Activated CD4-positive, alpha-beta T cell treated with anti-CD3 and anti-CD28 coated beads, Interleukin-2, amount 50 U/mL, for 4 hours (primary cell): ENCODE results near the gene MC1R.
"Not testable (repeated sequence)": the region's sequence is repeated elsewhere in the genome, so short reads cannot be mapped to it uniquely, and the experiment has no call there.

Experiments used
- DNase-seq, 2 experiments: peaks; one replicate each; pipeline ENCODE4 v3.0.0-alpha.2; 2020

Gene MC1R

DNA sequence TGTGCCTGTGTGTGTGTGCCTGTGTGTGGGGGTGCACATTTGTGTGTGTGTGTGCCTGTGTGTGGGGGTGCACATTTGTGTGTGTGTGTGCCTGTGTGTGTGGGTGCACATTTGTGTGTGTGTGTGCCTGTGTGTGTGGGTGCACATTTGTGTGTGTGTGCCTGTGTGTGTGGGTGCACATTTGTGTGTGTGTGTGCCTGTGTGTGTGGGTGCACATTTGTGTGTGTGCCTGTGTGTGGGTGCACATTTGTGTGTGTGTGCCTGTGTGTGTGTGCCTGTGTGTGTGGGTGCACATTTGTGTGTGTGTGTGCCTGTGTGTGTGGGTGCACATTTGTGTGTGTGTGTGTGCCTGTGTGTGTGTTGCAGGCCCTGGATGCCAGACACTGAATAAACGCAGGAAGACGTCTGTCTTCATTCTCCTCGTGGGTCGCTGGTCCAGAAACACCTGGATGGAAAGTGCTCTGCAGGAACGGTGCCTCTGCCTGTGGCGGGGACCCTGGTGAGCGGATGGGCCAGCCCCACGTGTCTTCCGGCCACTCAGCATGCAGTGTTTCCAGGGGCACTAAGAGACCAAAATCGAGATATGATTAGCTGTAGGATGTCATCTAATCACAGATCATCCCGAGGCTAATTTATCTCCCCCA, 3.9 kb upstream of the MC1R start:
- not testable (repeated sequence) for DNase-seq

- no peak for DNase-seq
These were observed 3.1 kb upstream of the MC1R start for GRCh38 chr16:89915303-89916232.

DNA sequence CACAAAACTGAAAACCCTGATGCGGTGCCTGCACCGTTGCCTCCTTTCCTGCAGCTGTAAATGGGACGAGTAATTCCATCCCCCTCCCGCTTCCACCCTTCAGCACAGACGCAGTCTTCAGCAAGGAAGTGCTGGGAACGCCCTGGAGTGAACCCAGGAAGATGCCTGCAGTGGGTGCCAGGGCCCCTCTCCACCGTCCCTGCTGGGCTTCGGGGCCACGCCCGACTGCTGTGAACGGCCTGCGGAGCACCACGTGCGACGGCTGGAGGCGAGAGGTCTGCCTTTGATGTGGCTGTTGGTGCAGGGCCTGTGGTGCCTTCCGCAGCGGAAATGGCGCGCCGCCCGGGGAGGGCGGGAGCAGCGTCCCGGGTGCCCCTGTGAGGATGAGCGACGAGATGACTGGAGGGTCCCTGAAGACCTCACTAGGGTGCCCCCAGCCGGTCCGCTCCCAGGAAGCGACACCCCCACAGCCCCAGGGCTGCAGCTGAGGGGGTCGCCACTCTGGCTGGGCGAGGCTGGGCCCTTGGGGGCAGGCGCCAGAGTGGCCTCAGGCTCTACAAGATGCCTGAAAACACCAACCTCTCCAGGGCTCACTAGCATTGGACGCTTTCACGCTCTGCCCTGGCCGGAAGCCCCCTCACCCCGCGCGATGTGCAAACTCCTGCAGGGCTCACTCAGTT, 749 bp upstream of the MC1R start:
- peak; percentile 37 to 42 for DNase-seq

GRCh38 chr16:89919535-89920406, 1.1 kb downstream of the MC1R start:
- no peak for DNase-seq

DNA sequence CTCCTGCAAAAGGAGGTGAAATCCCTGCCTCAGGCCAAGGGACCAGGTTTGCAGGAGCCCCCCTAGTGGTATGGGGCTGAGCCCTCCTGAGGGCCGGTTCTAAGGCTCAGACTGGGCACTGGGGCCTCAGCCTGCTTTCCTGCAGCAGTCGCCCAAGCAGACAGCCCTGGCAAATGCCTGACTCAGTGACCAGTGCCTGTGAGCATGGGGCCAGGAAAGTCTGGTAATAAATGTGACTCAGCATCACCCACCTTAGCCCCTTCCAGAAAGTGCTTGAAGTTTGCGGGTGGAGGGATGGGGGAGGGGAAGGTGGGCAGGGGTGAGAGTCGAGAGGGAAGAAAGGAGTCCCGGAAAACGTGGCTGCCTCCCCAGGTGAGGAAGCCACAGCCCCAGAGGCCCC, 2.1 kb downstream of the MC1R start:
- no peak for DNase-seq

GRCh38 chr16:89921131-89921701, 2.6 kb downstream of the MC1R start:
- DNase-seq = no peak

- no peak for DNase-seq
These were observed 3.2 kb downstream of the MC1R start for GRCh38 chr16:89921702-89922476.

- DNase-seq = no peak
These were observed 3.8 kb downstream of the MC1R start for GRCh38 chr16:89922477-89922883.

DNA sequence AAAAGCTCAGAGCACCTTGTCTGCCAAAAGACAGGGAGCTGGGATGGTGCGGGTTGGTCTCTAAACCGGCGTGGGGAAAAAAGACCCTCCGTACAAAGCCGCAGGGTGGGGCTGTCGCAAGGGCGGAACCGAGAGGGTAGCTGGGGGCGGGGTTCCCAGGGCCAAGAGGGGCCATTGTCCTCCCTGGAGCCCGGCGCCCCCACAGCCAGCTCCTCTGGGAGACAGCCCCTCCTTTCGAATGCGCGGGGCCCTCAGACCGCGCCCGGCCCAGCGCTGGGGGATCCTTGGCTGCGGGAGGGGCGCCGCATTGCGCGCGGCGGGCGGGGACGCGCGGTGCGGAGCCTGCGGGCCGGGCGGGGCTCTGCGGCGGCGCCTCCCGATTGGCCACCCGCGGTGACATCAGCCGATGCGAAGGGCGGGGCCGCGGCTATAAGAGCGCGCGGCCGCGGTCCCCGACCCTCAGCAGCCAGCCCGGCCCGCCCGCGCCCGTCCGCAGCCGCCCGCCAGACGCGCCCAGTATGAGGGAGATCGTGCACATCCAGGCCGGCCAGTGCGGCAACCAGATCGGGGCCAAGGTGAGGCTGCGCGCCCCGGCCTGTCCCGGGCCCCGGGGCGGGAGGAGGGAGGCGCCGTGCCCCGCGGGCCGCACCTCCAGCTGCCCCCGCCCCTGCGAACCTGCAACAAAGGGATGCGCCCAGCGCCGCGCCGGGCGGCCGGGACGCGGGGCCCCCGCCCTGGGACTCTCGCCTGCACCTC, 4.4 kb downstream of the MC1R start, which contains the start of gene TUBB3:
Gene TUBB3 (plus strand): TSS at position 459 of the 756 bp plus-strand sequence. CDS start 60 bp downstream, at position 519.
- no peak for DNase-seq

GRCh38 chr16:89923640-89924296, 5.1 kb downstream of the MC1R start:
- DNase-seq = no peak

- DNase-seq = peak in 1 of 2 experiments; percentile 27
These were observed 5.7 kb downstream of the MC1R start for GRCh38 chr16:89924297-89924924.

GRCh38 chr16:89924925-89925307, 6.3 kb downstream of the MC1R start:
- DNase-seq = no peak

- DNase-seq = no peak
These were observed 7.0 kb downstream of the MC1R start for GRCh38 chr16:89925596-89926079.

DNA sequence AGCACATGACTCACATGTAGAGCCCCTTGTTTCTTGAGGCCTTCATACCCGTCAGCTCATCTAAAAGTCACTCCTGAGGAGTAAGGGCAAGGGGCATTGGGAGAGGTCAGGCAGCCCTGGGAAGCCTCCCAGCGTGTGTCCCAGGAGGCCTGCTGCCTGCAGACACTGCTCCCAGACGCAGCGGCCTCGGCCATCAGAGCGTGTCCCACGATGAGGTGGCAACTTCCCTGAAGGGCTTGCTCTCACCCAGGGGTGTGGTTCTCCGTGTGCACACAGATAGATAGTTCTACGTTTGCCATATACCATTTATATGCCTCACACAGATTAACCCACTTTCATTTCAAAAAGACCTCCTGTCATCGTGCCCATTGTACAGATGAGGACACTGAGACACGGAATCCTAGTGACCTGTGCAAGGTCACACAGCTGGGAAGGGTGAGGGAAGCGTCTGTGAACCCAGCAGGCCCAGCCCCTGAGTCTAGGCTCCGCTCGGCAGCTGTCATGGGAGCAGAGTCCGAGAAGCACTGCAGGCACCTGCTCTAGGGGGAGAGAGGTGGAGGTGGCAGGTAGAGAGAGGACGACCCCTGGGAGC, 12.7 kb downstream of the MC1R start:
- DNase-seq = no peak

- DNase-seq = no peak
These were observed 13.3 kb downstream of the MC1R start for GRCh38 chr16:89931964-89932363.

GRCh38 chr16:89934019-89934418, 15.4 kb downstream of the MC1R start:
- DNase-seq = not testable (repeated sequence)

DNA sequence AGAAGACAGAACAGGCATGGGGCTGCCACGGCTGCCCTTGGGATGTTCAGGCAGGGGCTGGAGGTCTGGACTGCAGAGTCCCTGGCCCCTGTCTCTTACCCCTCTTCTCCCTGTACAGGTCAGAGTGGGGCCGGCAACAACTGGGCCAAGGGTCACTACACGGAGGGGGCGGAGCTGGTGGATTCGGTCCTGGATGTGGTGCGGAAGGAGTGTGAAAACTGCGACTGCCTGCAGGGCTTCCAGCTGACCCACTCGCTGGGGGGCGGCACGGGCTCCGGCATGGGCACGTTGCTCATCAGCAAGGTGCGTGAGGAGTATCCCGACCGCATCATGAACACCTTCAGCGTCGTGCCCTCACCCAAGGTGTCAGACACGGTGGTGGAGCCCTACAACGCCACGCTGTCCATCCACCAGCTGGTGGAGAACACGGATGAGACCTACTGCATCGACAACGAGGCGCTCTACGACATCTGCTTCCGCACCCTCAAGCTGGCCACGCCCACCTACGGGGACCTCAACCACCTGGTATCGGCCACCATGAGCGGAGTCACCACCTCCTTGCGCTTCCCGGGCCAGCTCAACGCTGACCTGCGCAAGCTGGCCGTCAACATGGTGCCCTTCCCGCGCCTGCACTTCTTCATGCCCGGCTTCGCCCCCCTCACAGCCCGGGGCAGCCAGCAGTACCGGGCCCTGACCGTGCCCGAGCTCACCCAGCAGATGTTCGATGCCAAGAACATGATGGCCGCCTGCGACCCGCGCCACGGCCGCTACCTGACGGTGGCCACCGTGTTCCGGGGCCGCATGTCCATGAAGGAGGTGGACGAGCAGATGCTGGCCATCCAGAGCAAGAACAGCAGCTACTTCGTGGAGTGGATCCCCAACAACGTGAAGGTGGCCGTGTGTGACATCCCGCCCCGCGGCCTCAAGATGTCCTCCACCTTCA, 16.2 kb downstream of the MC1R start:
- no peak for DNase-seq

GRCh38 chr16:89935620-89936019, 17.0 kb downstream of the MC1R start:
- not testable (repeated sequence) for DNase-seq
